Measurements from ENCODE around the gene GPLD1.

GPLD1 gene

GRCh38 chr6:24455061-24455460 lies 34.3 kb downstream of the GPLD1 start:
- no peak for DNase-seq (ENCODE audit: low read depth)

- no peak for DNase-seq (ENCODE audit: low read depth)
Measured at GRCh38 chr6:24454452-24454851, 34.9 kb downstream of the GPLD1 start.

GRCh38 chr6:24453921-24454320 lies 35.5 kb downstream of the GPLD1 start:
- DNase-seq (ENCODE audit: low read depth): no peak

- DNase-seq (ENCODE audit: low read depth): no peak
Measured at GRCh38 chr6:24451581-24452388, 37.6 kb downstream of the GPLD1 start.

GRCh38 chr6:24448828-24449525 lies 40.4 kb downstream of the GPLD1 start:
- DNase-seq (ENCODE audit: low read depth): no peak

GRCh38 chr6:24448396-24448795 lies 41.0 kb downstream of the GPLD1 start:
- no peak for DNase-seq (ENCODE audit: low read depth)

- no peak for DNase-seq (ENCODE audit: low read depth)
Measured at GRCh38 chr6:24446670-24447069, 42.7 kb downstream of the GPLD1 start.

- no peak for DNase-seq (ENCODE audit: low read depth)
Measured at GRCh38 chr6:24445704-24446103, 43.7 kb downstream of the GPLD1 start.

GRCh38 chr6:24444588-24444987 lies 44.8 kb downstream of the GPLD1 start:
- no peak for DNase-seq (ENCODE audit: low read depth)

GRCh38 chr6:24441599-24441904 lies 47.8 kb downstream of the GPLD1 start:
- no peak for DNase-seq (ENCODE audit: low read depth)

GRCh38 chr6:24440897-24441598 lies 48.3 kb downstream of the GPLD1 start:
- no peak for DNase-seq (ENCODE audit: low read depth)

- DNase-seq (ENCODE audit: low read depth): no peak
Measured at GRCh38 chr6:24439858-24440539, 49.4 kb downstream of the GPLD1 start.

GRCh38 chr6:24436979-24437378 lies 52.4 kb downstream of the GPLD1 start:
- DNase-seq (ENCODE audit: low read depth): no peak

GRCh38 chr6:24432611-24433010 lies 56.8 kb downstream of the GPLD1 start:
- DNase-seq (ENCODE audit: low read depth): no peak

GRCh38 chr6:24431045-24431451 lies 58.3 kb downstream of the GPLD1 start:
- no peak for DNase-seq (ENCODE audit: low read depth)

GRCh38 chr6:24430086-24430485 lies 59.3 kb downstream of the GPLD1 start:
- no peak for DNase-seq (ENCODE audit: low read depth)

- no peak for DNase-seq (ENCODE audit: low read depth)
Measured at GRCh38 chr6:24429146-24429545, 60.2 kb downstream of the GPLD1 start.

GRCh38 chr6:24428615-24429014 lies 60.8 kb downstream of the GPLD1 start:
- no peak for DNase-seq (ENCODE audit: low read depth)

- no peak for DNase-seq (ENCODE audit: low read depth)
Measured at GRCh38 chr6:24426729-24427446, 62.5 kb downstream of the GPLD1 start.

GRCh38 chr6:24425091-24425490 lies 64.3 kb downstream of the GPLD1 start:
- no peak for DNase-seq (ENCODE audit: low read depth)

- DNase-seq (ENCODE audit: low read depth): no peak
Measured at GRCh38 chr6:24419526-24419925, 69.9 kb downstream of the GPLD1 start.

- no peak for DNase-seq (ENCODE audit: low read depth)
Measured at GRCh38 chr6:24415753-24416152, 73.6 kb downstream of the GPLD1 start.

Data from activated T-helper 1 cell treated with Interleukin-2 at 50 U/mL for 16 hours (primary cell).